ENCODE data around the gene CDHR2.

Gene CDHR2

DNA sequence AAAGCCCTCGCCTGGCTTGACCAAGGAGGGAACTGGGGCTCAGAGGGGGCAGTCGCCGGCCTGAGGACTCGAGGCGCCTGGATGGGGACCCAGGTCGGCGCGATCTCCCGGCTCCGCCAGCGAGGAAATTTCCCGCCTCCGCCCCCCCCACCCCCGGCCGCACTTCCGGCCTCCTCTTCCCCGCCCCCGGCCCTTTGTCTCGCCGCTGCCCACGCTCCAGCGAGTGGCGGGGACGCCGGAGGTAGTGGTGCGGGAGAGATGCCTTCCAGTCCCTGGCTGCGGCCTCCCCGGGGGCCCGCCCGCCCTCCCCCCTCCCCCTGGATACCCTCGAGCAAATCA lies 61.3 kb downstream of the CDHR2 start:
- no peak overlapping the region for H3K27ac ChIP-seq (ENCODE audit: low read depth, low read length)
- H3K9me3 ChIP-seq (ENCODE audit: control insufficient read depth, insufficient read depth, low read depth, low read length): no peaks in the 10 kb centered on the region
- H3K4me1 ChIP-seq (ENCODE audit: control insufficient read depth, insufficient read depth, low read length): peaks cover 17% of the 10 kb centered on the region
- peaks cover 27% of the 10 kb centered on the region for H3K27me3 ChIP-seq (ENCODE audit: control insufficient read depth, insufficient read depth, low read length)
- H3K36me3 ChIP-seq (ENCODE audit: control insufficient read depth, insufficient read depth, low read length): no peaks in the 10 kb centered on the region
- peak overlapping the region; percentile 56 for H3K9ac ChIP-seq (ENCODE audit: low read length)
- H3K4me3 ChIP-seq (ENCODE audit: low read depth, low read length): peak overlapping the region; percentile 69

DNA sequence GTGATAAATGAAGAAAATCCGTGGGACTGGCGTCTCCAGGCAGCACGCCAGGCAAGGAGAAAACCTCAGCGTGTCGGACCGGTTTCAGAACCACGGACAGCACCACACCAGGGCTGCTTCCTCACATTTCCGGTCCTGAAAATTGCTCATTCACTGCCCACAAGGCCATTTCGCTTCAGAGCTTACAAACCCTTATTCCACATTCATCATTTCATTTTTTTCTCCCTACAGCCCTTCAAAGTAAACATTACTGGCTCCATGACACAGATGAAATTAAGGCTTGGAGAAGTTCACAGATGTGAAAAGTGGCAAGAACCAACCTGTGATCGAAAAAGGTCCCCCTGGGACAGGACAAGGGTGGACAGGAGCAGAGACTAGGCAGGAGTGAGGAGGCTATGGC lies 62.3 kb downstream of the CDHR2 start:
- Histone ChIP-seq H3K27ac (ENCODE audit: low read depth, low read length) (no peak overlapping the region), H3K9me3 (ENCODE audit: control insufficient read depth, insufficient read depth, low read depth, low read length) (no peaks in the 10 kb centered on the region), H3K4me3 (ENCODE audit: low read depth, low read length) (no peak overlapping the region), H3K36me3 (ENCODE audit: control insufficient read depth, insufficient read depth, low read length) (no peaks in the 10 kb centered on the region), H3K27me3 (ENCODE audit: control insufficient read depth, insufficient read depth, low read length) (peaks cover 32% of the 10 kb centered on the region), H3K4me1 (ENCODE audit: control insufficient read depth, insufficient read depth, low read length) (peaks cover 9% of the 10 kb centered on the region), H3K9ac (ENCODE audit: low read length) (no peak overlapping the region)

DNA sequence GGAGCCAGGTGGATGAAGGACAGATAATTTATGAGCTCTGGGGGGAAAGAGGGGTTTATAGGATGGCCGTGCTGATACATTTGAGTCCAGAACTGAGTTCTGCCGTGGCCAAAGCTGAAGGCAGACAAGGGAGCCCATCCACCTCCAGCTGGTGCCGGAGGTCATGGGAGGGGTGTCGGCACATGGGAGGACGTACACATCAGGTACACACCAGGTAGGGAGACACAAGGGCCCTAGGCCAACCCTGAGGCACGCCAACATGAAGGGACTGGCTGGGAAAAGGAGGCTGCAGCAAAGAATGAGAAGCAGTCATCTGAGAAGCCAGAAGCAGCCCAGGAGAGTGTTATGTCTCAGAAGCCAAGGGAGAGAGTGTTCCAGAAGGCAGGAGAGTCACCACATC lies 62.9 kb downstream of the CDHR2 start:
- H3K36me3 ChIP-seq (ENCODE audit: control insufficient read depth, insufficient read depth, low read length): no peaks in the 10 kb centered on the region
- H3K4me1 ChIP-seq (ENCODE audit: control insufficient read depth, insufficient read depth, low read length): peaks cover 7% of the 10 kb centered on the region
- H3K9ac ChIP-seq (ENCODE audit: low read length): no peak overlapping the region

DNA sequence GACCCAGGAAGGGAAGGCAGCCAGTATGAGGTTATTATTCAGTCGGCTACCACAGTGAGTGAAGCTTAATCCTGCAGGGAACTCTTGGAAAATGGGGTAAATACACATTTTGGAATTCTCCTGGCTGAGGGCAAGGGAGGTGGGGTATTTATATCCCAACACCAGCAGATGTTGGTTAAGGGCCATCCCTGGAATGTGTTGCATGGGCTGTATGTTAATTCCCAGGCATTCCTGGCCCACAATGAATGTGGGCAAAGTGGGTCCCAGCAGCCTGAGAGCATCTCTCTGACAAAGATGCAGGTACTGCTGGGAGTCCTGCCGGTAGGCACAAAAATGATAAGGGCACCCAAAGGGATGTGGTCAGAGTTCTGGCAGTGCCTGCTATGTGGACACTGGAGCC lies 63.7 kb downstream of the CDHR2 start:
- H3K9ac ChIP-seq (ENCODE audit: low read length): no peak overlapping the region
- no peaks in the 10 kb centered on the region for H3K36me3 ChIP-seq (ENCODE audit: control insufficient read depth, insufficient read depth, low read length)
- peaks cover 44% of the 10 kb centered on the region for H3K27me3 ChIP-seq (ENCODE audit: control insufficient read depth, insufficient read depth, low read length)
- no peak overlapping the region for H3K4me3 ChIP-seq (ENCODE audit: low read depth, low read length)
- no peak overlapping the region for H3K27ac ChIP-seq (ENCODE audit: low read depth, low read length)
- peaks cover 7% of the 10 kb centered on the region for H3K4me1 ChIP-seq (ENCODE audit: control insufficient read depth, insufficient read depth, low read length)
- no peaks in the 10 kb centered on the region for H3K9me3 ChIP-seq (ENCODE audit: control insufficient read depth, insufficient read depth, low read depth, low read length)

More for the DNA sequence above, 62.9 kb downstream of the CDHR2 start:
- peaks cover 38% of the 10 kb centered on the region for H3K27me3 ChIP-seq (ENCODE audit: control insufficient read depth, insufficient read depth, low read length)
- no peak overlapping the region for H3K4me3 ChIP-seq (ENCODE audit: low read depth, low read length)
- H3K9me3 ChIP-seq (ENCODE audit: control insufficient read depth, insufficient read depth, low read depth, low read length): no peaks in the 10 kb centered on the region
- no peak overlapping the region for H3K27ac ChIP-seq (ENCODE audit: low read depth, low read length)

DNA sequence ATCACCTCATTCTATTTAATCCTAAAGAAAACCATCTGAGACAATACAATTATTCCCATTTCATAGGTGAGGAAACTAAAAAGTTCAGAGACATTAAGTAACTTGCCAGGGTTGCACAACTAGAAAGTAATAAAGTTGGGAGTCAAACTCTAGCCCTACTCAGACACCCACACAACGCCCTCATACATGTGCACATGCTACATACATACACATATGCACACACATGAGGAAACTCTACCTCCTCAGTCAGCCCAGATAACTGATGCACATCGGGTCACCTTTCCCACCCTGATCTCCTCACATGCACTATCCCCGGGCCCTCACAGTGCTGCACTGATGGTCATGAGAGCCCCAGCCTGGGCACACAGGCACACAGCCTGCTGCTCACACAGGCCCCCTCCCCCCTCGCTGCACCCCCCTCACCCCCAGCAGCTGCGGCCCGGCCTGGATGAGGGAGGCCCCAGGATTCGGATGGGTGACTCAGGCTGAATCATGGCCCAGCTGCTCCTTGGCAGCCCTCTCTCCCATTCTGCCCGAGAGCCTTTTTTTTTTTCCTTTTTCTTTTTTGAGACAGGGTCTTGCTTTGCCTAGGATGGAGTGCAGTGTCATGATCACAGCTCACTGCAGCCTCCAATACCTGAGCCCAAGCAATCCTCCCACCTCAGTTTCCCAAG lies 65.8 kb downstream of the CDHR2 start:
- peaks cover 11% of the 10 kb centered on the region; the same call in 1 of the 2 replicates for H3K4me1 ChIP-seq (ENCODE audit: control insufficient read depth, insufficient read depth, low read length)
- peaks cover 49% of the 10 kb centered on the region for H3K27me3 ChIP-seq (ENCODE audit: control insufficient read depth, insufficient read depth, low read length)
- H3K9me3 ChIP-seq (ENCODE audit: control insufficient read depth, insufficient read depth, low read depth, low read length): no peaks in the 10 kb centered on the region
- no peaks in the 10 kb centered on the region for H3K36me3 ChIP-seq (ENCODE audit: control insufficient read depth, insufficient read depth, low read length)
- H3K4me3 ChIP-seq (ENCODE audit: low read depth, low read length): no peak overlapping the region
- no peak overlapping the region for H3K27ac ChIP-seq (ENCODE audit: low read depth, low read length)
- no peak overlapping the region for H3K9ac ChIP-seq (ENCODE audit: low read length)

DNA sequence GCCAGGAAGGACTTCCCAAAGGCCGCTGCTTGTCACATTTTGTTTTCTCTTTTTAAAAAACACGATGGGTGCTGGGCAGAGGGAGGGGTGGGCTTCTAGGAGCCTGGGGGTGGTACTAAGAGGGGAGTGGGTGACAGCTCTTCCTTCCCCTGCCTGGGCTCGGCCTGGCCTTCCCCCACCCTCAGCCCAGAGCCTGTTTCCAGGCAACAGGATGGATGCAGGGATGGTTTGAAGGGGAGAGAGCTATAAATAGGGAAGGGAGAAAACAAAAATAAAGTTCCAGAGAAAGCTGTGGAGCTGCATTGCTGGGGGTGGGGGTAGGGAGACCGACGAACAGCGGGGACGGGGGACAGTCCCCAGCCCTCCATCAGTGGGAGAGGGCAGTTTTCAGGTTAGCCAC lies 67.4 kb downstream of the CDHR2 start:
- H3K4me3 ChIP-seq (ENCODE audit: low read depth, low read length): no peak overlapping the region
- peaks cover 59% of the 10 kb centered on the region for H3K27me3 ChIP-seq (ENCODE audit: control insufficient read depth, insufficient read depth, low read length)

DNA sequence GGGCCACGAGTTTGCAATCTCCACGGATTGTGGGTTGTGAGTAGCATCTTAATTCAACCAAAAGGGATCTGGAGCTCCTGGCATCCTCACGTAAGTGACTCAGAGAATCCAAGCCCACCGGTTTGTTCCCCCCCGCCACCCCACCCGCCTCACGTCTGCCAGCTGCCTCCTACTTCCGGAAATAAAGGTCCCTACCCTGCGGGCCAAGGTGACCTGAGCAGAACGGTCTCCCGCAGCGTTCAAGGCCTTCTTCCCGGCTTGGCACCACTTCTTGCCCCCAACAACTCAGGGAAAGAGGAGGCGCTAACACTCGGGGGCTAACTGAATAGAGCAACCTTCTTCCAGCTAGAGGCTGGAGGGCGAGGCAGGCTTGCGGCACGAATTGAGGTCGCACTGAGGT lies 69.6 kb downstream of the CDHR2 start:
- peak overlapping the region; percentile 49 for H3K4me3 ChIP-seq (ENCODE audit: low read depth, low read length)
- H3K27me3 ChIP-seq (ENCODE audit: control insufficient read depth, insufficient read depth, low read length): peaks cover 59% of the 10 kb centered on the region
- no peak overlapping the region for H3K9ac ChIP-seq (ENCODE audit: low read length)
- H3K36me3 ChIP-seq (ENCODE audit: control insufficient read depth, insufficient read depth, low read length): no peaks in the 10 kb centered on the region
- peaks cover 8% of the 10 kb centered on the region; the same call in 1 of the 2 replicates for H3K4me1 ChIP-seq (ENCODE audit: control insufficient read depth, insufficient read depth, low read length)
- H3K27ac ChIP-seq (ENCODE audit: low read depth, low read length): no peak overlapping the region
- H3K9me3 ChIP-seq (ENCODE audit: control insufficient read depth, insufficient read depth, low read depth, low read length): no peaks in the 10 kb centered on the region

More for the DNA sequence above, 67.4 kb downstream of the CDHR2 start:
- peaks cover 11% of the 10 kb centered on the region; the same call in 1 of the 2 replicates for H3K4me1 ChIP-seq (ENCODE audit: control insufficient read depth, insufficient read depth, low read length)
- no peaks in the 10 kb centered on the region for H3K36me3 ChIP-seq (ENCODE audit: control insufficient read depth, insufficient read depth, low read length)
- no peak overlapping the region for H3K27ac ChIP-seq (ENCODE audit: low read depth, low read length)
- H3K9ac ChIP-seq (ENCODE audit: low read length): no peak overlapping the region
- H3K9me3 ChIP-seq (ENCODE audit: control insufficient read depth, insufficient read depth, low read depth, low read length): no peaks in the 10 kb centered on the region

DNA sequence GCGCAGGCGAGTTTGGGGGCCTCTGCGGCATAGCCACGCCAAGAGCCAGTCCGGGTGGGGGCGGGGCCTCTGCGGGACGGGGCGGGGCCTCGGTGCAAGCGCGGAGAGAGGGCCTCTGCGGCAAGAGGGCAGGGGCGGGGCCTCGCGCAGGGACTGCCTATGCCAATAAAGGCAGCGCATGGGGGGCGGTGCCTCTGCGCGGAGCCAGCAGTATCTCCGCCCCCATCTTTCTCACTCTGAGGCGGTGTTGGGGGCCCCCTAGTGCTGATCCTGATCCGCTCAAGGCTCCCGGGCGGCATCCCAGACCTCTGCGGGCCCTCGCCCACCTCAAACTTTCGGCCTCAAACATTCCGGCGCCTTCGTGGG lies 70.0 kb downstream of the CDHR2 start:
- Histone ChIP-seq H3K27me3 (ENCODE audit: control insufficient read depth, insufficient read depth, low read length) (peaks cover 59% of the 10 kb centered on the region), H3K27ac (ENCODE audit: low read depth, low read length) (no peak overlapping the region), H3K9ac (ENCODE audit: low read length) (no peak overlapping the region), H3K4me1 (ENCODE audit: control insufficient read depth, insufficient read depth, low read length) (peaks cover 8% of the 10 kb centered on the region; the same call in 1 of the 2 replicates), H3K36me3 (ENCODE audit: control insufficient read depth, insufficient read depth, low read length) (no peaks in the 10 kb centered on the region), H3K4me3 (ENCODE audit: low read depth, low read length) (peak overlapping the region; percentile 53), H3K9me3 (ENCODE audit: control insufficient read depth, insufficient read depth, low read depth, low read length) (no peaks in the 10 kb centered on the region)

DNA sequence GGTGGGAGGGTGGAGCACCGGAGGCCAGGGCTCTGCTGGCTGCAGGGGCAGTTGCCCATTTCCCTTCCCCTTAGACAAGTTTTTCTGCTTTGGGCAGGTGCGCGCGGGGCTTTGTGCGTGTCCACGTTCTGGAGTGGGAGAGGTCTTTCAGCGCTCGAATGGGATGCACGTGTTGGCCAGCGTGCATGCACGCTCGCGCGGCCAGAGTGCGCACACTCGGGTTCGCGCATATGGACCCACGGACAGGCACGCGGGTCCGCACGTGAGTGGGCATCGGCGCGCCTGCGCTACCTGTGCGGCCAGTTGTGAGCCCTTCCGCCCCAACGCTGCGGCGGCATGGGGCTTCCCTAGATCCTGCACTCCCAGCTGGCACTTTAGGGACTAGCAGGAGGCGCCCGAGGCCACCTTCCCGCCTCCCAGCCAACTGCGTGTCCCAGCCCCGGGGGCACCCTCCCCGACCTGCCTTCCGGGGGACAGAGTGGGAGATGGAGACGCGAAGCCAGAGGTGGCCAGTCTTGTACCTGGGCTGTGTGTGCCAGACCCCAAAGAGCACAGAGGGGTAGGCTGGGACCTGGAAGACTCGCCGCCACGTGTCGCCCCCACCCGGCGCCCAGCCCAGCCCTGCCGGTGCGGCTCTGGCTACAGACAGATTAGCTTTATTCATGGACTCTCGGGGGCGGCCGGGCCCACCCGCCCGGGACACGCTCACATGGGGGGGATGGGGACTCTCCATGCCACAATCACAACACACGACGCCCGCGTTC lies 70.6 kb downstream of the CDHR2 start:
- H3K36me3 ChIP-seq (ENCODE audit: control insufficient read depth, insufficient read depth, low read length): no peaks in the 10 kb centered on the region
- no peak overlapping the region for H3K9ac ChIP-seq (ENCODE audit: low read length)
- H3K27me3 ChIP-seq (ENCODE audit: control insufficient read depth, insufficient read depth, low read length): peaks cover 59% of the 10 kb centered on the region
- H3K9me3 ChIP-seq (ENCODE audit: control insufficient read depth, insufficient read depth, low read depth, low read length): no peaks in the 10 kb centered on the region
- H3K27ac ChIP-seq (ENCODE audit: low read depth, low read length): no peak overlapping the region
- H3K4me3 ChIP-seq (ENCODE audit: low read depth, low read length): peak overlapping the region; percentile 53
- H3K4me1 ChIP-seq (ENCODE audit: control insufficient read depth, insufficient read depth, low read length): peaks cover 8% of the 10 kb centered on the region; the same call in 1 of the 2 replicates

DNA sequence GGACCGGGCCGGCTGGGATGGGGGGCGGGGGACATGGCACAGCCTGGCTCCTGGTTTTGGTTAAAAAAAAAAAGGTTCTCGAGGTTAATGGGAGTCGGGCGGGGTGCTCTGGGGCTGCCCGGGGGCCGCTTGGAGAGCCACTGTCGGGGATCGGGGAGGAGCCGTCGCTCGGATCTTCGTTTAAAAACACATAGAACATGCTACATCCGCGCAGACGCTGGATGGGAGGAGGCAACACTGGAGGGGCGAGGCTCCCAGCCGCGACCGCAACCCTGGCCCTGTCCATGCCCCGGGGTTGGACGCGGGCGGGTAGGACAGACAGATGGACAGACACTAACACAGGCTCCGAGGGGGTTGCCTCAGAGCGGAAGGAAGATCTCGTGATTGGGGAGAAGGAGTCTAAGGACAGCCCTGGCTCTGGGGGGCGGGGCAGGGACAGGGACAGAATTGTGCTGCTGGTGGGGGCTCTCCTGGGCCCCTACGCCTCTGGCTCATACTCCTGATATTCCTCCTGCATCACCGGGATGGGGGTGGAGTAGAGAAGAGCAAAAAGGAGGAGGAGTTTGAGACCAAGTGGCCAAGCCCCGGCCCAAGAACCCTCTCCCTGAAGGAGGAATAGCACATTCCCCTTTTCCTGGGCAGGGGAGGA lies 71.3 kb downstream of the CDHR2 start:
- Histone ChIP-seq H3K27me3 (ENCODE audit: control insufficient read depth, insufficient read depth, low read length) (peaks cover 59% of the 10 kb centered on the region), H3K36me3 (ENCODE audit: control insufficient read depth, insufficient read depth, low read length) (no peaks in the 10 kb centered on the region), H3K9me3 (ENCODE audit: control insufficient read depth, insufficient read depth, low read depth, low read length) (no peaks in the 10 kb centered on the region), H3K4me1 (ENCODE audit: control insufficient read depth, insufficient read depth, low read length) (peaks cover 8% of the 10 kb centered on the region; the same call in 1 of the 2 replicates), H3K4me3 (ENCODE audit: low read depth, low read length) (peak overlapping the region; percentile 53), H3K27ac (ENCODE audit: low read depth, low read length) (no peak overlapping the region), H3K9ac (ENCODE audit: low read length) (no peak overlapping the region)

DNA sequence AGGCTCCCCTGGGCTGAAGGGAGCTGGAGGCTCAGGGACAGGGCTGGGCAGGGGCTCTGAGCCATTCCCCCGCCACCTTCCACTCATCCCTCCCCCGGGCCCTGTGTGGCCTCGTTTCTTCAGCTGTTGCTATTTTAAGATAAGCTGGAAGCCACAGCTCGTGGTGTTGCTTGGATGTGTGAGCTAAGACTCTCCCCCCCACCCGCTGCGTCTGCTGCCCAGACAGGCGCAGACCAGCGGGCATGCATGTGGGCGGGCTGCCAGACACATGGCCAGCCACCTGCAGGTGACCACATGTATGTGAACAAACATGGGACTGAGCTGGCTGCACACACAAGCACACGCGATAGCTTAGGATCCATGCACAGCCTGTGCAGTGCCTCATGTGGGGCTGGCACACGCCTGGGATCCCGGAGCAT lies 72.5 kb downstream of the CDHR2 start:
- Histone ChIP-seq H3K27me3 (ENCODE audit: control insufficient read depth, insufficient read depth, low read length) (peaks cover 53% of the 10 kb centered on the region), H3K4me3 (ENCODE audit: low read depth, low read length) (no peak overlapping the region), H3K4me1 (ENCODE audit: control insufficient read depth, insufficient read depth, low read length) (peaks cover 8% of the 10 kb centered on the region; the same call in 1 of the 2 replicates), H3K36me3 (ENCODE audit: control insufficient read depth, insufficient read depth, low read length) (no peaks in the 10 kb centered on the region), H3K9ac (ENCODE audit: low read length) (no peak overlapping the region), H3K9me3 (ENCODE audit: control insufficient read depth, insufficient read depth, low read depth, low read length) (no peaks in the 10 kb centered on the region), H3K27ac (ENCODE audit: low read depth, low read length) (no peak overlapping the region)

Measured in HUES6 (cell line).